Activated T-helper 2 cell treated with anti-CD3 and anti-CD28 coated beads, Interferon-gamma antibody, Interleukin-2, Interleukin-4, amounts not matched to agents 10 μg/mL and 5 μg/mL and 100 μg/mL, durations not matched to agents 14 hours and 24 hours and 36 hours (primary cell): ENCODE results near the gene CA4. TPM values are rescaled to one million over a fixed set of nuclear protein-coding genes. Genes with fewer than 3 reads are reported as not detected.
"Not testable (repeated sequence)": the region's sequence is repeated elsewhere in the genome, so short reads cannot be mapped to it uniquely, and the experiment has no call there.

Source experiments
- DNase-seq: peaks from one replicate; pipeline ENCODE4 v3.0.0; 2021; ENCODE audit warnings: low spot score
- H3K27ac Mint-ChIP-seq: one replicate; pipeline ENCODE4 v1.8.0; 2021; ENCODE audit warnings: mixed read lengths
- H3K27me3 Mint-ChIP-seq: one replicate; pipeline ENCODE4 v1.8.0; 2021; ENCODE audit warnings: low read depth, mixed read lengths
- H3K36me3 Mint-ChIP-seq: one replicate; pipeline ENCODE4 v1.8.0; 2021; ENCODE audit warnings: low read depth, mixed read lengths
- H3K4me1 Mint-ChIP-seq: one replicate; pipeline ENCODE4 v1.8.0; 2021; ENCODE audit warnings: low read depth, mixed read lengths
- H3K4me3 Mint-ChIP-seq: one replicate; pipeline ENCODE4 v1.8.0; 2021; ENCODE audit warnings: low read depth, mild to moderate bottlenecking, moderate library complexity, mixed read lengths
- H3K9me3 Mint-ChIP-seq: one replicate; pipeline ENCODE4 v1.8.0; 2021; ENCODE audit warnings: mixed read lengths
- intact Hi-C: fragments of 100-400 bp; cut with micrococcal nuclease; formaldehyde crosslinking; loops from one replicate; pipeline ENCODE4 v1.15.1; 2023
- total RNA-seq: library from RNA; stranded (reverse); gene quantifications from 2 replicates; pipeline ENCODE4 v1.2.3, GENCODE V29; 2022

CA4 gene
- total RNA-seq, 1 donor from 2014 or later, result not detected

DNA sequence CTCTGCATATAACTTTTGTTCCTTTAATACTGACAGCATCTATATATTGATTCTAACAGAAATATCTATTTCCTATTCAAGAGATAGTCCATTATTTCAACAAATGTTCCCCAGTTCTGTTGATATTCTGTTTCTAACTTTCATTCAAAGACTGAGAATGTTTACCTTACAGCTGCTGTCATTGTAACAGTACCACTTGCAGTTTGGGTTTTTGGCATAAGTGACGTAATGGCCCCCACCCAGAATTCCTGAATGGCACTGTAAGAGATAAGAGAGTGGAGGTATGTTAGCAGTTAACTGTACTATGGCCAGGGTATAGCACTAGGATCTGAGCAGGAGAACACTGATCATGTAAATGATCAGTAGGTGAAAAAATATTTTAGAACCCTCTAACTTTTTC is 30.6 kb downstream of the CA4 start:
- H3K27me3 Mint-ChIP-seq, H3K9me3 Mint-ChIP-seq, intact Hi-C loops, H3K27ac Mint-ChIP-seq, DNase-seq, H3K4me3 Mint-ChIP-seq, H3K4me1 Mint-ChIP-seq: not testable (repeated sequence)
- peaks cover 29% of the 10 kb centered on the region for H3K36me3 Mint-ChIP-seq

DNA sequence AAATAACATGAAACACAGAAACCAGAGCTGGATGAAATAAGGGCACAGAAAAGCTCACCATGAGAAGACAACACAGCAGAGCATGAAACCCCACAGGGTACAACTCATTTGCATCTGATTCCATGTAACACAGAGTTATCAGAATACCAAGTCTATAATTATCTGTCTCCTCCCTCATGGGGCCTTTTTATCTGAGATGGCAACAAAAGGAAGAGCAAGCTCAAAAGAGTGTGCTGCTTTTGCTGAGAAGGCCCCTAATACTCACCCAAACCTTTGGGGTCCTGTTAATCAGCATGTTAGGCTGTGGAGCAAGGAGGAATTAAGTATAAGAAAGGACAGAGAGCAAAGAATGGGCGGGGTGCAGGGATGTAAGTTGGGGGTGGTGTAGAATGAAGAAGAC is 36.6 kb downstream of the CA4 start:
- H3K27me3 Mint-ChIP-seq, H3K27ac Mint-ChIP-seq, H3K4me3 Mint-ChIP-seq, H3K4me1 Mint-ChIP-seq, DNase-seq, H3K9me3 Mint-ChIP-seq, intact Hi-C loops: not testable (repeated sequence)
- H3K36me3 Mint-ChIP-seq, result peaks cover 27% of the 10 kb centered on the region

DNA sequence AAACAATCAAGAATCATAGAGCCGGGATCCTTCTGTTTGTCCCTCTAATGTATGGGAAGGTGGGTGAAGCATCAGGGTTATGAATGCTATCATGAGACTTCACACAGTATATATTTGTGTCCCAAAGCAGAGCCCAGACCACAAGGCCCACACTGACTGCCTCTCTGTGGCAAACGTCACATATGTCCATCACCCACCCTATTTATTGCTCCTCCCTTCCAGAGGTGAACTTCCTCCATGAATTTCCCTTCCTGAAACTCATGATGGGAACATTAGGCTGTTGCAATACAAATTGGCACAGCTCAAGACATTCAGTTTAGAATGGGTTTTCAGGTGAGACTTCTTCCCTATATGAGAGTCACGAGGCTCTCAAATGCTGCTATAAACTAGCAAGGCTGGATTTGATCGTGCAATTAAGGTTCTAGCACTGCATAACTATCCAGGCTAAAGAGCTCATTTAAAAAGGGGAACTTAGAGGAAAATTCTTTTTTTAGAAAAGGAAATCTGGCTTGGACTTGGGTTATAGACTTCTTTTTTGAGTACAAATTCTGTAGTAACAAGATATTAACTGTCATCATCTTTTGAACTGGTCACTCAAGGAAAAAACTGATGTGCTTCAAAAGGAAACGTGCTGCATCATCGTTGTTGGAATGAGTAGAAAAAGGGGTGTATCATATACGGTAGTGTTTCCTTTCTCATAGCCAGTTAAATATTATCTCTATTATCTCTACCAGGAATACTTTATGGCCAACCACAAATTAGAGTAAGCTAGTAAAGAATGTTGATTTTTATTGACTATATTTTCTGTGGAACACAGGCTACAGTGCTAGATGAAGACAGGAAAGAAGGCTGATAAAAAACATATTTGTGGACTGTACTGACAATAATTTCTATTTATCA is 37.3 kb downstream of the CA4 start:
- H3K27ac Mint-ChIP-seq, H3K9me3 Mint-ChIP-seq, H3K27me3 Mint-ChIP-seq, H3K4me1 Mint-ChIP-seq, H3K4me3 Mint-ChIP-seq, DNase-seq, intact Hi-C loops: not testable (repeated sequence)
- H3K36me3 Mint-ChIP-seq, result peaks cover 25% of the 10 kb centered on the region

DNA sequence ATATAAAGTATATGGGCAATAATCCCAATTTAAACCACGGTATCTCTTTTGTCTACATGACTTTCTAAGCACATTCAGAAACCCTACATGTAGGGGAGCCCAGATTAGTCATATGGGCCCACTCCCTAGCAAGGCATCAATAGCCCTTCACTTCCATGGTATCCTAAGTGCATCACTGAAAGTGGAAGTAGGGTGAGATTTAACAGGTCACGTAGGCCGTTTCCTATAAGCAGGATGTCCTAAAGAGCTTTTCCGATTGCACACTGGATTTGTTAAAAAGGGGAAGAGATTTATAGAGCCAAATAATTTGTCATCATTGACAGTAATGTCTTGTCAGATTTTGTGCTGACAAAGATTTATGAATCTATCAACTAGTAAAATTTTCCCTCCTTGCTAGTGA is 39.0 kb downstream of the CA4 start:
- Mint-ChIP-seq H3K9me3 (no peaks in the 10 kb centered on the region), H3K27me3 (no peaks in the 10 kb centered on the region), H3K36me3 (peaks cover 25% of the 10 kb centered on the region)

DNA sequence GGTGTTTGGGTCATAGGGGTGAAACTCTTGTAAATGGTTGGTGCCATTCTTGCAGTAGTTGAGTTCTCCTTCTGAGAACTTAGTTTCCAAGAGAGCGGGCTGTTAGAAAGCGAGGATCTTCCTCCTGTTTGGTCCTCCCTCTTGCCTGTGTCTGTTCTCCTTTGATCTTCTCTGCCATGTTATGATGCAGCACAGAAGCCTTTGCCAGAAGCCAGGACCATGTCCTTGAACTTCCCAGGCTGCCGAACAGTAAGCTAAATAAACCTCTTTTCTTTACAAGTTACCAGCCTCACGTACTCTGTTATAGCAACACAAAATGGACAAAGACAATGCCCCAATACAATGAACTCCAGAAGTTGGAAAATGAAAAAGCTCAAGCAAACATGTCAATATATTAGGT is 40.3 kb downstream of the CA4 start:
- intact Hi-C loops, H3K27me3 Mint-ChIP-seq: not testable (repeated sequence)

More for the DNA sequence above, 39.0 kb downstream of the CA4 start:
- intact Hi-C loops, result no loop called here
- Mint-ChIP-seq H3K4me3 (no peak overlapping the region), H3K4me1 (no peaks in the 10 kb centered on the region), H3K27ac (no peak overlapping the region)
- DNase-seq, result no peak

DNA sequence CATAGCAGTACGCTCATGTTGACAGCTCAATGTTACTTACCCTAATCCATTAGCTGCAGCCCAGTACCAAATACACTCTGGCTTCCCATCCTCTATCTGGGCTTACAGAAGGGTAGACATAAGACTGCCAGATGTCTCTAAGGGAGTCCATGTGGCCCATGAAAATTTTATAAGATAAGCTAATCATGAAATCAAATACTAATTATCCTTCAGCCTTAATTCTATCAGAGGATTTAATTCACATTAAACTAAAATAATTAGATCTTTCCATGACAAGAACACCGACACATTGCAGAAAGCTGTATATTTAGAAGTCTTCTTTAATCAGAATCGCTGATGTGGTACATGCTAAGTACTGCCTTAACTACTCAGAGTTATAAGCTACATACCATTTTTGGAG is 43.3 kb downstream of the CA4 start:
- intact Hi-C loops, H3K4me3 Mint-ChIP-seq, H3K27ac Mint-ChIP-seq, H3K27me3 Mint-ChIP-seq, H3K9me3 Mint-ChIP-seq, DNase-seq, H3K4me1 Mint-ChIP-seq: not testable (repeated sequence)
- H3K36me3 Mint-ChIP-seq, result peaks cover 40% of the 10 kb centered on the region

More for the DNA sequence above, 40.3 kb downstream of the CA4 start:
- not testable (repeated sequence) for H3K4me3 Mint-ChIP-seq, H3K27ac Mint-ChIP-seq, H3K4me1 Mint-ChIP-seq, DNase-seq, H3K9me3 Mint-ChIP-seq
- H3K36me3 Mint-ChIP-seq, result peaks cover 31% of the 10 kb centered on the region

DNA sequence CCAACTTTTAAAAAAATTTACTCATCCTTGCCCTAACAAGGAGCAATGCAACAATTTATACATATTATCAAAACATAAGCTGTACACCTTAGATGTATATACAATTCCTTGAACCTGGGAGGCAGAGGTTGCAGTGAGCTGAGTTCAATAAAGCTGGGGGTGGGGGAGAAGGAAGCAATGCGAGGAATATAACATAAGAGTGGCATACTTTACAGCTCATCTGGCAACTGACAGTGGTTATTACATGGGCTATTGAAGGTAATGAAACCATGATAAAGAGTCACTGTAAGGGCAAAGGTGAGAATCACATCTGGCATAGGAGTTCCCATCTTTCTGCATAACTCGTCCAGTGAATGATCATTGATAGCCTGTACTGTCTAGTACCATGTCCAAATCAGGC is 43.7 kb downstream of the CA4 start:
- H3K27ac Mint-ChIP-seq, result no peak overlapping the region
- no peak overlapping the region for H3K4me3 Mint-ChIP-seq
- H3K27me3 Mint-ChIP-seq, result no peaks in the 10 kb centered on the region
- intact Hi-C loops, result no loop called here
- no peaks in the 10 kb centered on the region for H3K4me1 Mint-ChIP-seq
- peaks cover 44% of the 10 kb centered on the region for H3K36me3 Mint-ChIP-seq
- H3K9me3 Mint-ChIP-seq, result no peaks in the 10 kb centered on the region
- DNase-seq, result no peak

DNA sequence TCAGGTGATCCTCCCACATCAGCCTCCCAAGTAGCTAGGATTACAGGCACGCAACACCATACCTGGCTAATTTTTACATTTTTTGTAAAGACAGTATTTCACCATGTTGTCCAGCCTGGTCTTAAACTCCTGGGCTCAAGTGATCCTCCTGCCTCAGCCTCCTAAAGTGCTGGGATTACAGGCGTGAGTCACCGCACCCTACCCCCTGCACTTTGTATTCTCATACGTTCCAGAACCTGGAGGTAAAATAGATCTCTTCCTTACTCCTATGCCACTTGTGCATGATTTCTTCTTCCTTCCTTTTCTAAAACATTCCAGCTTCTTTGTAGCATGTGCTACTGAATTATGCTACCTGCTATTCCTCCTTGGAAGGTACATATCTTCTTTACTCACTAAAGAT is 44.4 kb downstream of the CA4 start:
- H3K27me3 Mint-ChIP-seq, intact Hi-C loops: not testable (repeated sequence)

DNA sequence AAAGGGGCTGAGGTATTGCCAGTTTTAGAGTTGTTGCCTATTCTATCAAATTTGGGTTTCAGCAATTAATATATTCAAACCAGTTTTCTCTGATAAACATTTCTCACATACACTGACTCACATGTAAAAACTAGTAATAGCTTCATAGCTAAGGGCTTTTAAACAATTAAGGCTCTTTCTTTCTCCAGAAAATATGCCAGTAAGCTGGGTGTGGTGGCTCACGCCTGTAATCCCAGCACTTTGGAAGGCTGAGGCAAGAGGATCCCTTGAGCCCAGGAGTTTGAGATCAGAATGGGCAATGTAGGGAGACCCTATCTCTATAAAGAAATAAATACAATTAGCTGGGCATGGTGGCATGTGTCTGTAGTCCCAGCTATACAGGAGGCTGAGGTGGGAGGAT is 48.9 kb downstream of the CA4 start:
- intact Hi-C loops, H3K27me3 Mint-ChIP-seq, DNase-seq, H3K9me3 Mint-ChIP-seq, H3K27ac Mint-ChIP-seq, H3K4me3 Mint-ChIP-seq, H3K4me1 Mint-ChIP-seq: not testable (repeated sequence)
- peaks cover 29% of the 10 kb centered on the region for H3K36me3 Mint-ChIP-seq

More for the DNA sequence above, 44.4 kb downstream of the CA4 start:
- not testable (repeated sequence) for H3K4me1 Mint-ChIP-seq, H3K27ac Mint-ChIP-seq, H3K9me3 Mint-ChIP-seq, DNase-seq, H3K4me3 Mint-ChIP-seq
- H3K36me3 Mint-ChIP-seq, result peaks cover 39% of the 10 kb centered on the region

DNA sequence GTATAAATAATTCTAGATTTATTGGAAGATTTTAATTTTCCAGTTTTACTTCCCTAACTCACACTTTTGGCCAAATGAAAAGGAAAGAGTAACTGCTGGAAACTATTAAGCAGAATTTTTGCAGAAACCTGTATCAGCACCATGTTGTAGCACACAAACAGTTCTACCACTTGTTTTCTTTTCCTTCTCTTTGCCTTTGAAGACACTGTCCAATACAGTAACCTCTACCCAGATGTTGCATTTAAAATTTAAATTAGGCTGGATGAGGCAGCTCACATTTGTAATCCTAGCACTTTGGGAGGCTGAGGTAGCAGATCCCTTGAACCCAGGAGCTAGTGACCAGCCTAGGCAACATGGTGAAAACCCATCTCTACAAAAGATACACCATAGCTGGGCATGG is 56.0 kb downstream of the CA4 start:
- intact Hi-C loops, H3K36me3 Mint-ChIP-seq, H3K4me3 Mint-ChIP-seq, H3K27ac Mint-ChIP-seq, DNase-seq, H3K9me3 Mint-ChIP-seq, H3K4me1 Mint-ChIP-seq, H3K27me3 Mint-ChIP-seq: not testable (repeated sequence)

DNA sequence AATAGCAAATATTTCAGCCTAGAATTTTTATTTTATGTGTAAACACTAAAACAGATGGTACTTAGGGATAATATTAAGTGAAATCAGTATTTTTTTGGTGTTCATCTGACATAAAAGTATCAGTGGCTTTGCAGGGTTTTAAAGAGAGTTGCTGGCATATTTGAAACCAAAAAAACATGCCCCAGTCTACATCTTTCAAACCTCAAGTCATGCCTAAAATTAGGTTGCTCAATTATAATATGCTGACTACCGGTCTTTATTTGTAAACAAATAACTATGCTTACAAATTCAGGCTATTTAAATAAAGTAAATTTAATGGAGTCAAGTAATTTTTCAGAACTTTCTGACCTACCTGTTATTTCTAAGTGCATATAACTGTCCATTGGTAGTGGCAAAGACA is 58.5 kb downstream of the CA4 start:
- H3K9me3 Mint-ChIP-seq, H3K4me3 Mint-ChIP-seq, DNase-seq, H3K4me1 Mint-ChIP-seq, H3K36me3 Mint-ChIP-seq, H3K27me3 Mint-ChIP-seq, intact Hi-C loops, H3K27ac Mint-ChIP-seq: not testable (repeated sequence)
